HG03039 (cell line): ENCODE measurements around the gene CYLD.

ENCODE experiments used
- ATAC-seq: cut with Tn5 transposase; IDR thresholded peaks from one replicate; pipeline ENCODE4 v1.9.1; 2021; ENCODE audit warnings: mild to moderate bottlenecking, moderate library complexity; ENCODE audit not compliant: unreplicated experiment

CYLD gene

DNA sequence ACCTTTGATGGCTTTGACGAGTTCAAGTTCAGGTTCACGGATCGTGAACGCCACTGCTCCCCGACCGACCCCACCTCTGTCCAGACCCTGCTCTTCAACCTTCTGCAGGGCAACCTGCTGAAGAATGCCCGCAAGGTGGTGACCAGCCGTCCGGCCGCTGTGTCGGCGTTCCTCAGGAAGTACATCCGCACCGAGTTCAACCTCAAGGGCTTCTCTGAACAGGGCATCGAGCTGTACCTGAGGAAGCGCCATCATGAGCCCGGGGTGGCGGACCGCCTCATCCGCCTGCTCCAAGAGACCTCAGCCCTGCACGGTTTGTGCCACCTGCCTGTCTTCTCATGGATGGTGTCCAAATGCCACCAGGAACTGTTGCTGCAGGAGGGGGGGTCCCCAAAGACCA, 30.8 kb upstream of the CYLD start:
- no peak for ATAC-seq

DNA sequence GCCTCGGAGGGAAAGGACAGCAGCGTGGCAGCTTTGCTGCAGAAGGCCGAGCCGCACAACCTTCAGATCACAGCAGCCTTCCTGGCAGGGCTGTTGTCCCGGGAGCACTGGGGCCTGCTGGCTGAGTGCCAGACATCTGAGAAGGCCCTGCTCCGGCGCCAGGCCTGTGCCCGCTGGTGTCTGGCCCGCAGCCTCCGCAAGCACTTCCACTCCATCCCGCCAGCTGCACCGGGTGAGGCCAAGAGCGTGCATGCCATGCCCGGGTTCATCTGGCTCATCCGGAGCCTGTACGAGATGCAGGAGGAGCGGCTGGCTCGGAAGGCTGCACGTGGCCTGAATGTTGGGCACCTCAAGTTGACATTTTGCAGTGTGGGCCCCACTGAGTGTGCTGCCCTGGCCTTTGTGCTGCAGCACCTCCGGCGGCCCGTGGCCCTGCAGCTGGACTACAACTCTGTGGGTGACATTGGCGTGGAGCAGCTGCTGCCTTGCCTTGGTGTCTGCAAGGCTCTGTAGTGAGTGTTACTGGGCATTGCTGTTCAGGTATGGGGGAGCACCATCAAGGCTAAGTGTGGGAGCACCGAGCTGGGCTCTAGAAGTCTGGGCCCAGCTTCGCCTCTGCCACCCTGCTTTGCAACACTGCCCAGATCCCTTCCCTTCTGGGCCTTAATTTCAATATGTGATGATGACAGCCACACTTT, 29.9 kb upstream of the CYLD start:
- ATAC-seq, result no peak

DNA sequence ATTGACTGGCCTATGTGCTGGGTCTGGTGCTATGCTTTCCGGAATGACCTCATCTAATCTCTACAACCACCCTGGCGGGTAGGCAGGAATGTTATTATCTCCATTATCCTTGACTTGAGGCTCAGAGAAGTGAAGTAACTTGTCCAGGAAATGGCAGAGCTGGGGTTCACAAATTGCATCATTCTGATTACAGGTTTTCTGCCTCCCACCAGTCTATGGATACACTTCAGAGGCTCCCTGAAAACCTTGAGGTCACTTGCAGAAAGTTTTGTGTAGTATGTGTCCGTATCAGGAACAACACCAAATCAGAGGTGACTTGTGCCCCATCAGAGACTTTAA, 29.4 kb upstream of the CYLD start:
- ATAC-seq, result no peak

DNA sequence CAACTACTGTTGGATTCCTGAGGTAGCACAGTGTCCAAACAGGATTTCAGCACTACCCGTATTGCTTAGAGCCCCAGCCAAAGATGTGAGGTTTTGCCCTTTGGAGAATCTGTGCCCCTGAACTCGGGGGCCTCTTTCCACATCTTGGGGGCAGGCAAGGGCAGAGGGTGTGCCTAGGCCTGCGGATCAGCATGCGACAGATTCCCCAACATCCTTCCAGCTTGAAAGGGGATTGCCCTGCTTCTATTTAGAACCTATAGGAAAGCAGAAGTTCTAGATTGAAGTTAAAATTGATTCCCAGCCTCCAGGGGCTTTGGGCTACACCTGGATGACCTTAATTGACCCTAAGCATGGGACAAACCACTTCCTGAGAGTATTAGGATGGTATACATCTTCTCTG, 28.9 kb upstream of the CYLD start:
- no peak for ATAC-seq

DNA sequence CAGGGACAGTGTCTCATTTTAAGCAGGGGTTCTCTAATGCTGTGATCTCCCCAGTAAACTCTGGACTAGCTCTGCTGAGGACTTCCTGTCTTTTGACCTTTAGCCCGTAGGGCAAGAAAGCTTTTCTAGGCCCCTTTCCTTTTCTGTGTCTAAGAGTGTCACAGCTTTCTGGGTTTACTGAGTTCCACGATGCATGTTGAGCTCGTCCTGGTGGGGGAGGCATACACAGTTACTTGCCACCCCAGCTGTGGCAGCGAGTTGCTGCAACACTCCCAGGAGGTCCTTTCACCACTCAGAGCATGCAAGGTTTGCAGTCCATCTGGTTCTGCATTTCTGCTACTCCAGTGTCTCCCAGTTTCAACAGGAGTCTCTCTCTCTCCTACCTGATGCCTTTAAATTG, 24.8 kb upstream of the CYLD start:
- ATAC-seq, result no peak

DNA sequence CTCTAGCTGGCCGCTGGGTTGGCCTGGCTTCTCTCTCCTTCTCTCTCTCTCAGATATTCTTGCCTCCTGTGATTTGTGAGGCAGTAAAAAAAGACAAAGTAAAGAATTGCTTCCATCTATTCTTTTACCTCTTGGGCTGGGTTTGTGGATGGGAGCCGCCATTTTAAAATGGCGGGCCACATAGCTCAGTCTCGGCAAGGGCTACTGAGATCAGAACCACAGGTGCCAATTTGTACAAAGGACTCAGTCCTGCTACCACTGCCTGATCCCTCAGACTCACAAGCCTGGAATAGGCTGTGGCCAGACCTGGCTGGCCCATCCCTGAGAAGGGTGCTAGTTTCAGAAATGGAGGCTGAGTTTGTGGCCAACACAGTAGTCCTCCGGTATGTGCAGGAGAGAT, 24.4 kb upstream of the CYLD start:
- no peak for ATAC-seq

DNA sequence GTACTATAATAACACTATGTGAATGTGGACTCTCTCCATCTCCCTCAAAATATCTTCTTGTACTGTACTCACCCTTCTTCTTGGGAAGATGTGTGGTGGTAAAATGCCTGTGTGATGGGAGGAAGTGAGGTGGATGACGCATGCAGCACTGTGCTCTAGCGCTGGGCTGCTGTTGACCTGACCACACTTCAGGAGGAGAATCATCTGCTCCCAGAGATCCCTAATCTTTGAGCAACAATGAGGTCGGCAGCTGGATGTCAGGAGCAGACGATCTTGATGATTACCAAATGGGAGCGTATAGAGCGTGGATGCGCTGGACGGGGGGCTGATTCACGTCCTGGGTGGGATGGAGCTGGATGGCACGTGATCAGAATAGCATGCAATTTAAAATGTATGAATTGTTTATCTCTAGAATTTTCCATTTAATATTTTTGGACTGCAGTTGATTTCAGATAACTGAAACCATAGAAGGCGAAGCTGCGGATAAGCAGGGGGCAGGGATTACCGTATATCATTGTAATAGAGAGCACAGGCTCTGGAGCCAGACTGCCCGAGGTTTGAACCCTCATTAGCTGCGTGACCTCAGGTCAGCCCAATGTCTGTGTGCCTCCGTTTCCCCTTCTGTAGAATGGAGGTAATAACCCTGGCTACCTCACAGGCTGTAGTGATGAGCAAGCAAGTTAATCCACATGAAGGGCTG, 23.7 kb upstream of the CYLD start:
- ATAC-seq, result no peak

DNA sequence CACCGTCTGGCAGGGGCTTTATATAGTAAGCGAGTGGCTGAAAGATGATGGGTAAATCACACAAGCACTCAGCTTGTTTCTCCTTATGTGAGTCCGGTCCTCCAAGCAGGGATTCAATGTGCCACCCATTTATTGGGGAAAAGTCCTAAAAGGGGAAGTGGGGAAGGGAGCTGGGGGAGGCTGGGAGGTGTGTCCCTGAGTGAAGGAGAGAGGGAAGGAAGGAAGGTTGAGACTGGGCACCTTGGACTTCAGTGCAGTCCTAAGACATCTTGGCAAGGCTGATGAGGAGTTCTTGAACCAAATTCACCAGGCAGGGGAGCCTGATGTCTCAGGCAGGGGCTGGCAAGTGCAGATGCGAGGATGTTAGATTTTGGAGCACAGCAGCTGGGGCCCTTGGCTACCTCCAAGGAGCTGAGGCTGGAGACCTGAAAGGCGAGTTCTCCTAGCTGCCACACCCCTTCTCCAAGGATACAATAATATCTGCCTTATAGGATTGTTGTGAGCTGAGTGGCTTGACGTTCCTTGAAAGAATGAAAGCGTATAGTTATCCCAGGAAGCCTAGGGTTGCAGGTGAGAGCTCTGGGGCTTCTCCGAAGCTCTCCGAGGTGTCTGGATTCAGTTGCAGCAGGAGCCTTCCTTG, 23.0 kb upstream of the CYLD start:
- no peak for ATAC-seq

DNA sequence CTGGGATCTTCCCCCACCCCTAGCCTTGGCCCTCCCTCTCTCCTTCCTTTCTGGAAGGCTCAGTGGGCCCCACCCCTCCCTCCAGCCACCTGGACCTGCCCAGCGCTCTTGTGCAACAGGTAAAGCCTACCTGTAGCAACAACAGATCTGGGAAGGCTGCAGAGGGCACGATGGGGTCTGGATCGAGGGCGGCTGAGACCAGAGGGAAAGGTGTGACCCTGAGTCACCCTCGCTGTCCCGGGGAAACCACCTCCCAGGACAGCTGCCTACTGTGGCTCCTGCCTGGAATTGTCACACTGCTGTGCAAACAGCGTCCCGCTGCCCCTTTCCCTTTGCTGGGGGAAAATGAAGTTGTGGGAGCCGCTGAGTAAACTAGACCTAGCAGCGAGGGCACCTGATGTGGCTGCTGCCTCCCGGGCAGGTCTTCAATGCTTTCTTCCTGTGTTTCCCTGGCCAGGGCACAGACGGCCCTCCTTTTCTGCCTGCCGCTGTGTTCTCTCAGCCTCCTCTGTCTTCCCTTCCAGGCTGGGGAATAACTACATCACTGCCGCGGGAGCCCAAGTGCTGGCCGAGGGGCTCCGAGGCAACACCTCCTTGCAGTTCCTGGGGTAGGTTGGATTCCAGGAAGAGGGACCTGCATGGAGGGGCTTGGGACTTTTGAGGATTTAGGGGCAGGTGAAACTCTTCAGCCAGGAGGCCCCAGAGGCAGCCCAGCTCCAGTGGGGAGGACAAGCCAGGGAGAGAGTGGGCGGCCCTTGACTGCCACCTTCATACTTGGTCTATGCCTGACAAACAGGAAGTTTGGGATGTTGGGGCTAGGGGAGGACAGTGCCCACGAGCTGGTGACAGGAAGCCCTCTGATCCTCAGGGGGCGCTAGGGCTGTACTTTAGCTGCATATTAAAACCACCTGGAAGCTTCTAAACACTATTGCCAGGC, 22.2 kb upstream of the CYLD start:
- ATAC-seq, result no peak

DNA sequence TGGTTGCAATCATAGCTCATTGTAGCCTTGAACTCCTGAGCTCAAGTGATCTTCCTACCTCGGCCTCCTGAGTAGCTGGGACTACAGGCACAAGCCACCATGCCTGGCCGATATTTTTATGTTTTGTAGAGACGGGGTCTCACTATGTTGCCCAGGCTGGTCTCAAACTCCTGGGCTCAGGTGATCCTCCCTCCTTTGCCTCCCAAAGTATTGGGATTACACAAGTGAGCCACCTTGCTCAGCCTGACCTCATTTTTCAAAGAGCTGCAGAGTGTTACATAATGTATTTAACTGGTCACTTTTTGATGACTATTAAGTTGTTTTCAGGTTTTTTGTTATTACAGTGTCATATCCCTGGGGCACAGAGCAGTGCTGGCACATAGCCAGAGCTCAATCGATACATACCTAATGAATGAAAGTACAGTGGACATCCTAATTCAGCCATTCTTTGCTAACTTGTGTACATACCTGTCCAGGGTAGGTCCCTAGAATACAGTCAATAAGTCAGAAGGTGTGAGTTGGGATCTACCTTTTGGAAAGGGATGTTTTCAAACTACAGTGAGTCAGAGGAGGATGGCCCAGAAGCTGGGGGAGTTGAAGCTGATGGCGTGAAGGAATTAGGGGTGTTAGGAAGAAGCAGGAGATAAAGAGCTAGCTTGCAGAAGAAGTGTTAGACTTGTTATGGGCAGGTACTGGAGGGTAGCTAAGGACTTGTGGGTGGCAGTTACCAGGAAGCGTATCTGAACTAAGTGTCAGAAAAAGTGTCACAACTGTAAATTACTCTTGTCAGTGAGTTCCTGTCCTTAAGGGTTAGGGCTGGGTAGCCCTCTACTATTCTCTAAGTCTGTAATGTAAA, 20.1 kb upstream of the CYLD start:
- ATAC-seq, result no peak

DNA sequence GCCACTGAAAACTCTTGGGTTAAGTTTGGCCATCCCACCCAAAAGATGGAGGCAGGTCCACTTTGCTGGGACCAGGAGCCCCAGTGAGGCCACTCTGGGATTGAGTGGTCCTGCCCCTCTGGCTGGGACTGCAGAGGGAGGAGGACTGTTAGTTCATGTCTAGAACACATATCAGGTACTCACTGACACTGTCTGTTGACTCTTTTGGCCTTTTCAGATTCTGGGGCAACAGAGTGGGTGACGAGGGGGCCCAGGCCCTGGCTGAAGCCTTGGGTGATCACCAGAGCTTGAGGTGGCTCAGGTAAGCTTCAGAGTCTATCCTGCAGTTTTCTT, 19.5 kb upstream of the CYLD start:
- no peak for ATAC-seq

DNA sequence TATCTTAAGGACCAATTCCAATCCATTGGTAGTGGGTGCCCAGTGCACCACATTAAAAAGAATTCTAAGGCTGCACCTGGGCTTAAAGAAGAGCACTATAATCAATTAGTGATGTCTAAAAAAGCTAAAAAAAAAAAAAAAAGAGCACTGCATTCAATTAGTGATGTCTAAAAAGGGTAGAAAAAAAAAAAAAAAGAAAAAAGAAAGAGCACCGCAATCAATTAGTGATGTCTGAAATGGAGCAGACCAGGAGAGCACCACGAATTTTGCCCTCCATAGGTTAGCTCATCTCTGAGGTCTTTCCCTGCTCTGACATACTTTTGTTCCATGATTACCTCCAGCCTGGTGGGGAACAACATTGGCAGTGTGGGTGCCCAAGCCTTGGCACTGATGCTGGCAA, 18.9 kb upstream of the CYLD start:
- ATAC-seq, result no peak

DNA sequence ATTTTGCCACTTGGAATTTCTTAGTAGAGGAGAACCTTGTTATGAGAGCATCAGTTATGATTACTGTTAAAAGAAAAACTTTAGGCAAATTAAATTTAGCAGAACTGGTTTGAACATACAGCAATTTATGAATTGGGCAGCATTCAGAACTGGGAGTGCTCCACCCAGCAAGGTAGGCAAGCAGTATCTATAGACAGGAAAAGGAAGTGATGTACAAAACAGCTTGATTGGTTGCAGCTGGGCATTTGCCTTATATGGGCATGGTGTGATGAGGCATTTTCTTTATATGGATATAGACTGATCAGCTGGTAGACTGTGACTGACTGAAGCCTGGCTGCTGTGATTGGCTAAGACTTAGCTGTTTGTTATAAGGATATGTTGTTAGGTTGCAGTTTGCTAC, 17.6 kb upstream of the CYLD start:
- no peak for ATAC-seq

DNA sequence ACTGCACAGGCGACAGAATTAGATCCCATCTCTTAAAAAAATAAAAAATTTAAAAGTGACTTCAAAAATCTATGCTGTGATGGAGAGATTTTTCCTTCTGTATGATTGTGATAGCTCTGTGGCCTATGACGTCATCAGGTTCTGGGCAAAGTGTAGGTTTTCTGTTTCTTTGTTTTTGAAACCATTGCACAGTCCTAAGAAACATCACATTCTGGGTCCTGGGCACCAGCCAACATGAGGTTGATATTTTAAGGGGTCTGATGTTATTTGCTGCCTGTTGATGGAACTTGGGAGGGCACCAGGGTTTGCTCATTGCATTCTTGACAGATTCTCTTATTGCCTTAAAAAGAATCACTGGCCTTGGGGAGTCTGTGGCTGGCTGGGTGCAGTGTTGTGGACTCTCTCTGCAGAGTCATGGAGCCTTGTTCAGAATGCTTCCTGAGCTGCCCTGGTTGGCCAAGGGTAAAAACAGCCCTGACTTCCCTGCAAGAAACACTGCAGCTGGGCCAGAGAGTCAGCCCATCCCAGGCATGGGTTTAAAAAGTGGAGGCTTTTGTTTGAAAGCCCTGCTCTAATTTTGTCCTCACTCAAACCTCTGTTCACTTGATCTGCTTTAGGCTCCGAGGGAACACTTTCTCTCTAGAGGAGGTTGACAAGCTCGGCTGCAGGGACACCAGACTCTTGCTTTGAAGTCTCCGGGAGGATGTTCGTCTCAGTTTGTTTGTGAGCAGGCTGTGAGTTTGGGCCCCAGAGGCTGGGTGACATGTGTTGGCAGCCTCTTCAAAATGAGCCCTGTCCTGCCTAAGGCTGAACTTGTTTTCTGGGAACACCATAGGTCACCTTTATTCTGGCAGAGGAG, 10.5 kb upstream of the CYLD start:
- ATAC-seq, result no peak

DNA sequence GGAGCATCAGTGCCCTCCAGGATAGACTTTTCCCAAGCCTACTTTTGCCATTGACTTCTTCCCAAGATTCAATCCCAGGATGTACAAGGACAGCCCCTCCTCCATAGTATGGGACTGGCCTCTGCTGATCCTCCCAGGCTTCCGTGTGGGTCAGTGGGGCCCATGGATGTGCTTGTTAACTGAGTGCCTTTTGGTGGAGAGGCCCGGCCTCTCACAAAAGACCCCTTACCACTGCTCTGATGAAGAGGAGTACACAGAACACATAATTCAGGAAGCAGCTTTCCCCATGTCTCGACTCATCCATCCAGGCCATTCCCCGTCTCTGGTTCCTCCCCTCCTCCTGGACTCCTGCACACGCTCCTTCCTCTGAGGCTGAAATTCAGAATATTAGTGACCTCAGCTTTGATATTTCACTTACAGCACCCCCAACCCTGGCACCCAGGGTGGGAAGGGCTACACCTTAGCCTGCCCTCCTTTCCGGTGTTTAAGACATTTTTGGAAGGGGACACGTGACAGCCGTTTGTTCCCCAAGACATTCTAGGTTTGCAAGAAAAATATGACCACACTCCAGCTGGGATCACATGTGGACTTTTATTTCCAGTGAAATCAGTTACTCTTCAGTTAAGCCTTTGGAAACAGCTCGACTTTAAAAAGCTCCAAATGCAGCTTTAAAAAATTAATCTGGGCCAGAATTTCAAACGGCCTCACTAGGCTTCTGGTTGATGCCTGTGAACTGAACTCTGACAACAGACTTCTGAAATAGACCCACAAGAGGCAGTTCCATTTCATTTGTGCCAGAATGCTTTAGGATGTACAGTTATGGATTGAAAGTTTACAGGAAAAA, 9.7 kb upstream of the CYLD start:
- no peak for ATAC-seq

DNA sequence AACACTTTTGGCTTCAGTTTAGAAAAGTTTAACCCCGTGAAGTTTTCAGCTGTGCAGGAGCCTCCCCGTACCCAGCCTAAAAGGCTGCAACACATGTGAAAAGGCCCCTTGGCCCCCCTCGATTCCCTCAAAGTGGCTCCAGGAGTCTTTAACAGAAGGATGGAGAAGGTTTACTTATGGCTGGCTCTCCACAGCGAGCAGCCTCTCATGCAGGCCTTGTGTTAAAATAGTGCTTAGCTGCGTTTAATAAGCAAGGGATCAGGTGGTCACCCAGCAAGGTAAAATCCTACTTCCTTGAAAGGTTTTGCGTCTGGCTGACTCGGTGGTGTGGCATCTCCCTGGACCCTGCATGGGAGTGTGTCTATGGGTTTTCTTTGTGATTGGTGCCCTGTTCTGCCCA, 8.4 kb upstream of the CYLD start:
- no peak for ATAC-seq

DNA sequence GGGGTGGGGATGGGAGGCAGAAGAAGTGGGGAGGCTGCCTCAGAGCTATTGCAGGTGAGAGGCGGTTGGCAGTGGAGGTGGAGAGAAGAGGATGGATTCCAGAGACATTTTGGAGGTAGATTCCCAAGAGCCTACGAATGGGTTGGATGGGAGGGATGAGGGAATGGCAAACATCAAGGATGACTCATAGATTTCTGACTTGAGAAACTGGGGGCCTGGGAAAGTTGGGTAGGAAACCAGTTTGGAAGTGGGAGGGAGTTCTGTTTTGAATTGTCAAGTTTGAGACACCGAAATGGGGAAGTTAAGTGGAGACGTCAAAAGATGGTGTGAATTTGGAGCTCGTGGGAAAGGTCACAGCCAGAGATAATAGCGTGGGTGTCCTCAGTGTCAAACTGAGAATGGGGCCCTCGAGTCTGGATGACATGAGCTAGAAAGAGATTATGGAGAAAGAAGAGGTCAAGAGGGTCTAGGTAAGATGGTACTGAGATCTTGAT, 6.2 kb upstream of the CYLD start:
- ATAC-seq, result no peak

DNA sequence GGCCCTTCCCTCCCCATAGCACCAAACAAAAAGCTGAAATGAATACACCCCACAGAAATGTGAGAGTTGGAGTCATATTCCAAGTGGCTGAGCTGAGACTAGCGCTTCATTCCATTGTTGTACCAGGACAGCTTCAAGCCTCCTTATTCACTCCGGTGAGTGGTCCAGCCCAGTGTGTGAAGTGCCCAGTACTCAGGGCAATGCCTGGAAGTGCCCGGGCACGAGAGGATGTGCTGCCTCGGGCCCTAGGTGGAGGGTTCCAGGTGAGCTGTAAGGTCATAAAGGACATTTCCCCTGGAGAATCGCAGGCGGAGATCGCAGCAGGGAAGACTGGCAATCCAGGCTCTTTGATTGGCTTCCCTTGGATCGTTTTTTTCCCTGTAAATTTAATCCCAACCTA, 5.4 kb upstream of the CYLD start:
- ATAC-seq, result no peak
